ENCODE results near the gene RFESD.

- TF ChIP-seq POLR2A (IDR thresholded peaks at IDR 0.05; ENCODE audit: low read depth, low read length) (no peak), PAX5 (IDR thresholded peaks at IDR 0.05; ENCODE audit: insufficient read depth, low read length, severe bottlenecking) (no peak), SPI1 (IDR thresholded peaks at IDR 0.05; ENCODE audit: low read depth, low read length) (no peak), POLR2AphosphoS5 (IDR thresholded peaks at IDR 0.05; ENCODE audit: low read depth, low read length) (no peak)
Observed at GRCh38 chr5:95630394-95630917, 16.1 kb upstream of the RFESD start.
